SU-DHL-6 (cell line): ENCODE measurements around the gene GUCY1B1.

Experiments
- H2AFZ ChIP-seq: fragments of 200-600 bp; sonication (generic); 2 replicates; pipeline ENCODE4 v1.6.1; 2014; ENCODE audit warnings: low read depth, mild to moderate bottlenecking, moderate library complexity, mixed read lengths, antibody characterized with exemption, low read length; ENCODE audit not compliant: severe bottlenecking
- H3F3A ChIP-seq: fragments of 200-600 bp; shearing (Covaris generic); 2 replicates; pipeline ENCODE4 v1.6.0; 2016; ENCODE audit warnings: antibody characterized with exemption, mild to moderate bottlenecking; ENCODE audit not compliant: insufficient read depth
- H3K27ac ChIP-seq: fragments of 200-600 bp; sonication (generic); 2 replicates; pipeline ENCODE4 v1.5.1; 2016; ENCODE audit warnings: low read depth, mild to moderate bottlenecking, low read length, moderate library complexity, mixed read lengths
- H3K27me3 ChIP-seq: fragments of 200-600 bp; sonication (generic), shearing (Covaris generic); 2 replicates; pipeline ENCODE4 v1.6.0; 2014; ENCODE audit warnings: mild to moderate bottlenecking, low read length
- H3K36me3 ChIP-seq: fragments of 200-600 bp; sonication (generic); 2 replicates; pipeline ENCODE4 v1.6.1; 2014; ENCODE audit warnings: mild to moderate bottlenecking, low read length, mixed read lengths
- H3K4me2 ChIP-seq: fragments of 300-600, 200-600 bp; shearing (Covaris generic), sonication (generic); 2 replicates; pipeline ENCODE4 v1.6.0; 2014; ENCODE audit warnings: low read length, low read depth, mild to moderate bottlenecking; ENCODE audit not compliant: poor library complexity, severe bottlenecking
- H3K4me3 ChIP-seq: fragments of 200-600 bp; sonication (generic); 2 replicates; pipeline ENCODE4 v1.5.1; 2014; ENCODE audit warnings: antibody characterized with exemption, low read length, mild to moderate bottlenecking, mixed read lengths; ENCODE audit not compliant: insufficient read depth, poor library complexity, severe bottlenecking
- H3K79me2 ChIP-seq: fragments of 200-600 bp; sonication (generic); 2 replicates; pipeline ENCODE4 v1.6.1; 2014; ENCODE audit warnings: mild to moderate bottlenecking, low read length, moderate library complexity; ENCODE audit not compliant: insufficient read depth
- H3K9ac ChIP-seq: fragments of 200-600 bp; sonication (generic); 2 replicates; pipeline ENCODE4 v1.7.0; 2014; ENCODE audit warnings: mild to moderate bottlenecking, low read length
- H3K9me2 ChIP-seq: fragments of 200-600 bp; sonication (generic); replicated peaks from 2 replicates; pipeline ENCODE4 v1.6.1; 2014; ENCODE audit warnings: low read length; ENCODE audit not compliant: insufficient read depth
- H3K9me3 ChIP-seq: fragments of 200-600 bp; sonication (generic); 2 replicates; pipeline ENCODE4 v1.6.1; 2014; ENCODE audit warnings: low read length, mixed read lengths; ENCODE audit not compliant: insufficient read depth
- H4K20me1 ChIP-seq: fragments of 200-600 bp; sonication (generic); 2 replicates; pipeline ENCODE4 v1.6.1; 2014; ENCODE audit warnings: low read depth, mild to moderate bottlenecking, antibody characterized with exemption, low read length, moderate library complexity, mixed read lengths
- CTCF ChIP-seq: fragments of 200-600 bp; sonication (generic); IDR thresholded peaks from one replicate; pipeline ENCODE4 v1.5.1; 2017; ENCODE audit warnings: antibody characterized with exemption, mild to moderate bottlenecking, low read length, moderate library complexity; ENCODE audit not compliant: insufficient read depth, poor library complexity, severe bottlenecking
- EZH2phosphoT487 ChIP-seq: fragments of 200-600 bp; sonication (generic), shearing (Covaris generic); conservative IDR thresholded peaks from 2 replicates; pipeline ENCODE4 v1.6.1; 2018; ENCODE audit warnings: mild to moderate bottlenecking, antibody characterized with exemption, low read length, moderate library complexity, mixed read lengths

The GUCY1B1 gene

GRCh38 chr4:155757745-155758265 is 1.0 kb upstream of the GUCY1B1 start:
- no peak overlapping the region for H3K4me2 ChIP-seq
- no peaks in the 10 kb centered on the region for H4K20me1 ChIP-seq
- TF ChIP-seq CTCF (no peak), EZH2phosphoT487 (no peak)
- H3K4me3 ChIP-seq, result no peak overlapping the region
- no peaks in the 10 kb centered on the region for H3K9me3 ChIP-seq
- no peak overlapping the region for H3K9ac ChIP-seq
- no peaks in the 10 kb centered on the region for H3K79me2 ChIP-seq
- H3K27me3 ChIP-seq, result no peaks in the 10 kb centered on the region
- H3K9me2 ChIP-seq, result no peaks in the 10 kb centered on the region
- H3K36me3 ChIP-seq, result no peaks in the 10 kb centered on the region
- no peaks in the 10 kb centered on the region for H3F3A ChIP-seq
- H3K27ac ChIP-seq, result no peak overlapping the region
- no peak overlapping the region for H2AFZ ChIP-seq

GRCh38 chr4:155759372-155760252 is 791 bp downstream of the GUCY1B1 start:
- Histone ChIP-seq H3K4me3 (no peak overlapping the region), H4K20me1 (no peaks in the 10 kb centered on the region), H2AFZ (no peak overlapping the region), H3K36me3 (no peaks in the 10 kb centered on the region), H3K9ac (no peak overlapping the region), H3K79me2 (no peaks in the 10 kb centered on the region), H3F3A (no peaks in the 10 kb centered on the region), H3K9me3 (no peaks in the 10 kb centered on the region), H3K9me2 (no peaks in the 10 kb centered on the region), H3K27ac (no peak overlapping the region), H3K27me3 (no peaks in the 10 kb centered on the region), H3K4me2 (no peak overlapping the region)
- no peak for TF ChIP-seq CTCF

- Histone ChIP-seq H3K9me2 (no peaks in the 10 kb centered on the region), H3K27me3 (no peaks in the 10 kb centered on the region), H2AFZ (no peak overlapping the region), H3K27ac (no peak overlapping the region), H3K9me3 (no peaks in the 10 kb centered on the region), H3K9ac (no peak overlapping the region), H3K36me3 (no peaks in the 10 kb centered on the region), H3K4me3 (no peak overlapping the region), H3K4me2 (no peak overlapping the region), H3K79me2 (no peaks in the 10 kb centered on the region), H3F3A (no peaks in the 10 kb centered on the region), H4K20me1 (no peaks in the 10 kb centered on the region)
- TF ChIP-seq CTCF (no peak), EZH2phosphoT487 (no peak)
Measured at GRCh38 chr4:155761047-155761446, 2.2 kb downstream of the GUCY1B1 start.
